ENCODE results near the gene NLRP11. TPM values are rescaled to one million over a fixed set of nuclear protein-coding genes. Genes with fewer than 3 reads are reported as not detected.

Gene NLRP11
- total RNA-seq, result not detected in 2 replicates

- TF ChIP-seq, protein P1, sequence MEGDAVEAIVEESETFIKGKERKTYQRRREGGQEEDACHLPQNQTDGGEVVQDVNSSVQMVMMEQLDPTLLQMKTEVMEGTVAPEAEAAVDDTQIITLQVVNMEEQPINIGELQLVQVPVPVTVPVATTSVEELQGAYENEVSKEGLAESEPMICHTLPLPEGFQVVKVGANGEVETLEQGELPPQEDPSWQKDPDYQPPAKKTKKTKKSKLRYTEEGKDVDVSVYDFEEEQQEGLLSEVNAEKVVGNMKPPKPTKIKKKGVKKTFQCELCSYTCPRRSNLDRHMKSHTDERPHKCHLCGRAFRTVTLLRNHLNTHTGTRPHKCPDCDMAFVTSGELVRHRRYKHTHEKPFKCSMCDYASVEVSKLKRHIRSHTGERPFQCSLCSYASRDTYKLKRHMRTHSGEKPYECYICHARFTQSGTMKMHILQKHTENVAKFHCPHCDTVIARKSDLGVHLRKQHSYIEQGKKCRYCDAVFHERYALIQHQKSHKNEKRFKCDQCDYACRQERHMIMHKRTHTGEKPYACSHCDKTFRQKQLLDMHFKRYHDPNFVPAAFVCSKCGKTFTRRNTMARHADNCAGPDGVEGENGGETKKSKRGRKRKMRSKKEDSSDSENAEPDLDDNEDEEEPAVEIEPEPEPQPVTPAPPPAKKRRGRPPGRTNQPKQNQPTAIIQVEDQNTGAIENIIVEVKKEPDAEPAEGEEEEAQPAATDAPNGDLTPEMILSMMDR (IDR thresholded peaks at IDR 0.05; ENCODE audit: insufficient read depth, low read length, severe bottlenecking), result no peak
- no peaks in the 10 kb centered on the region for H3K27me3 ChIP-seq (ENCODE audit: control insufficient read depth, insufficient read depth, low read length)
- FAIRE-seq (no peak), DNase-seq (ENCODE audit: low read depth) (no peak)
- no peaks in the 10 kb centered on the region for H3K36me3 ChIP-seq (ENCODE audit: control insufficient read depth, insufficient read depth, low read length)
- H3K4me3 ChIP-seq (ENCODE audit: low read depth, low read length), result no peak within 1 kb of the TSS
Observed at GRCh38 chr19:55831846-55832245, at the start of gene NLRP11. Gene NLRP11 (minus strand): TSS chr19:55831999. CDS start chr19:55818174, 13,825 bp downstream.

- Histone ChIP-seq H3K27me3 (ENCODE audit: control insufficient read depth, insufficient read depth, low read length) (no peaks in the 10 kb centered on the region), H3K4me3 (ENCODE audit: low read depth, low read length) (no peak overlapping the region), H3K36me3 (ENCODE audit: control insufficient read depth, insufficient read depth, low read length) (no peaks in the 10 kb centered on the region)
- no peak for DNase-seq (ENCODE audit: low read depth)
- no peak for FAIRE-seq
- TF ChIP-seq, protein P1 (IDR thresholded peaks at IDR 0.05; ENCODE audit: insufficient read depth, low read length, severe bottlenecking), result no peak
Observed at GRCh38 chr19:55877211-55877610, 45.4 kb upstream of the NLRP11 start.

DNA sequence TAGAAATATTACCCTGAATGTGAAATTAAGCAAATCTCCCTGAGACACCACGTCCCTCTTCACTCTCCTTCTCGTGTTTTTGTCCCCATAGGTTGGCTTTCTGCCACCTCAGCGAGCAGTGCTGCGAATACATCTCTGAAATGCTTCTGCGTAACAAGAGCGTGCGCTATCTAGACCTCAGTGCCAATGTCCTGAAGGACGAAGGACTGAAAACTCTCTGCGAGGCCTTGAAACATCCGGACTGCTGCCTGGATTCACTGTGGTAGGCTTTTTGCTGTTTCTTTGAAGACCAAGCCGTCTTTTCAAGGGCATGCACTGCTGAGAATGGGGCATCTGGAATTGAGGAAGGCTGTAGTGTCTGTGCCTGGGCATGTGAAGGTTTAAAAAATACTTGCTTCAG lies 38.9 kb upstream of the NLRP11 start:
- Histone ChIP-seq H3K4me3 (ENCODE audit: low read depth, low read length) (no peak overlapping the region), H3K36me3 (ENCODE audit: control insufficient read depth, insufficient read depth, low read length) (no peaks in the 10 kb centered on the region), H3K27me3 (ENCODE audit: control insufficient read depth, insufficient read depth, low read length) (no peaks in the 10 kb centered on the region)
- DNase-seq (ENCODE audit: low read depth), result no peak
- no peak for FAIRE-seq
- TF ChIP-seq, protein P1 (IDR thresholded peaks at IDR 0.05; ENCODE audit: insufficient read depth, low read length, severe bottlenecking), result no peak

DNA sequence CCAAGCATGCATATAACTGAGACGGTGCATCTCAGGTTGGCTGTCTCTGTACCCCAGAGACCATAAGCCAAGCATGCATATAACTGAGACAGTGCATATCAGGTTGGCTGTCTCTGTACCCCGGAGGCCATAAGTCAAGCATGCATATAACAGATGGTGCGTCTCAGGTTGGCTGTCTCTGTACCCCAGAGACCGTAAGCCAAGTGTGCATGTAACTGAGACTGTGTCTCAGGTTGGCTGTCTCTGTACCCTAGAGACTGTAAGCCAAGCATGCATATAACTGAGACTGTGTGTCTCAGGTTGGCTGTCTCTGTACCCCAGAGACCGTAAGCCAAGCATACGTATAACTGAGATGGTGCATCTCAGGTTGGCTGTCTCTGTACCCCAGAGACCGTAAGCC lies 35.3 kb upstream of the NLRP11 start:
- H3K4me3 ChIP-seq (ENCODE audit: low read depth, low read length), result no peak overlapping the region
- H3K27me3 ChIP-seq (ENCODE audit: control insufficient read depth, insufficient read depth, low read length), result no peaks in the 10 kb centered on the region
- TF ChIP-seq, protein P1 (IDR thresholded peaks at IDR 0.05; ENCODE audit: insufficient read depth, low read length, severe bottlenecking), result no peak
- FAIRE-seq (peak; percentile 84), DNase-seq (ENCODE audit: low read depth) (no peak)
- H3K36me3 ChIP-seq (ENCODE audit: control insufficient read depth, insufficient read depth, low read length), result no peaks in the 10 kb centered on the region

- Histone ChIP-seq H3K36me3 (ENCODE audit: control insufficient read depth, insufficient read depth, low read length) (no peaks in the 10 kb centered on the region), H3K4me3 (ENCODE audit: low read depth, low read length) (no peak overlapping the region), H3K27me3 (ENCODE audit: control insufficient read depth, insufficient read depth, low read length) (no peaks in the 10 kb centered on the region)
- FAIRE-seq (no peak), DNase-seq (ENCODE audit: low read depth) (no peak)
- TF ChIP-seq, protein P1 (IDR thresholded peaks at IDR 0.05; ENCODE audit: insufficient read depth, low read length, severe bottlenecking), result no peak
Observed at GRCh38 chr19:55866521-55866920, 34.7 kb upstream of the NLRP11 start.

- DNase-seq (ENCODE audit: low read depth), result no peak
- no peak for FAIRE-seq
- Histone ChIP-seq H3K36me3 (ENCODE audit: control insufficient read depth, insufficient read depth, low read length) (no peaks in the 10 kb centered on the region), H3K4me3 (ENCODE audit: low read depth, low read length) (no peak overlapping the region), H3K27me3 (ENCODE audit: control insufficient read depth, insufficient read depth, low read length) (no peaks in the 10 kb centered on the region)
- TF ChIP-seq, protein P1 (IDR thresholded peaks at IDR 0.05; ENCODE audit: insufficient read depth, low read length, severe bottlenecking), result no peak
Observed at GRCh38 chr19:55858969-55859368, 27.2 kb upstream of the NLRP11 start.

Measured in bronchial epithelial cell (primary cell).